Measurements from ENCODE around the gene METTL1.

DNA sequence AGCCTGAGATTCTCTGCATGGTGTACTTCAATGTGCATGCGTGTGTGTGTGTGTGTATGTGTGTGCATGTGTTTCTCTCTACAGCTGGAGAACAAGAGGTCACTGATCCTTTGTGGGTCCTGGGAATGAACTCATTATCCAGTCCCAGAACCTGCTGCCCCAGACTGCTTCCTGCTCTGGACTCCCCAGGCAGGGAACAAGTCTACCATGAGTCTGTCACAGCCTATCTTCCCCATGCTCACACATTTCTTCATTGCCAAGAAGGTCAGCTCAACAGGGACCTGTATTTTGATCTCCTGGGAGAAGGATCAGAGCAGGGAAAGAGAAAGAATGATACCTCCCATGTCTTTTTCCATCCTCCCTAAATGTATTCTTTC lies 30.5 kb downstream of the METTL1 start:
- TF ChIP-seq, protein P1, sequence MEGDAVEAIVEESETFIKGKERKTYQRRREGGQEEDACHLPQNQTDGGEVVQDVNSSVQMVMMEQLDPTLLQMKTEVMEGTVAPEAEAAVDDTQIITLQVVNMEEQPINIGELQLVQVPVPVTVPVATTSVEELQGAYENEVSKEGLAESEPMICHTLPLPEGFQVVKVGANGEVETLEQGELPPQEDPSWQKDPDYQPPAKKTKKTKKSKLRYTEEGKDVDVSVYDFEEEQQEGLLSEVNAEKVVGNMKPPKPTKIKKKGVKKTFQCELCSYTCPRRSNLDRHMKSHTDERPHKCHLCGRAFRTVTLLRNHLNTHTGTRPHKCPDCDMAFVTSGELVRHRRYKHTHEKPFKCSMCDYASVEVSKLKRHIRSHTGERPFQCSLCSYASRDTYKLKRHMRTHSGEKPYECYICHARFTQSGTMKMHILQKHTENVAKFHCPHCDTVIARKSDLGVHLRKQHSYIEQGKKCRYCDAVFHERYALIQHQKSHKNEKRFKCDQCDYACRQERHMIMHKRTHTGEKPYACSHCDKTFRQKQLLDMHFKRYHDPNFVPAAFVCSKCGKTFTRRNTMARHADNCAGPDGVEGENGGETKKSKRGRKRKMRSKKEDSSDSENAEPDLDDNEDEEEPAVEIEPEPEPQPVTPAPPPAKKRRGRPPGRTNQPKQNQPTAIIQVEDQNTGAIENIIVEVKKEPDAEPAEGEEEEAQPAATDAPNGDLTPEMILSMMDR (IDR thresholded peaks at IDR 0.05 in 4 of 5, conservative IDR thresholded peaks at IDR 0.05 in 1 of 5): no peak
- TF ChIP-seq POLR2A (IDR thresholded peaks at IDR 0.05): no peak
